ENCODE data around the gene MAP4K1.

DNA sequence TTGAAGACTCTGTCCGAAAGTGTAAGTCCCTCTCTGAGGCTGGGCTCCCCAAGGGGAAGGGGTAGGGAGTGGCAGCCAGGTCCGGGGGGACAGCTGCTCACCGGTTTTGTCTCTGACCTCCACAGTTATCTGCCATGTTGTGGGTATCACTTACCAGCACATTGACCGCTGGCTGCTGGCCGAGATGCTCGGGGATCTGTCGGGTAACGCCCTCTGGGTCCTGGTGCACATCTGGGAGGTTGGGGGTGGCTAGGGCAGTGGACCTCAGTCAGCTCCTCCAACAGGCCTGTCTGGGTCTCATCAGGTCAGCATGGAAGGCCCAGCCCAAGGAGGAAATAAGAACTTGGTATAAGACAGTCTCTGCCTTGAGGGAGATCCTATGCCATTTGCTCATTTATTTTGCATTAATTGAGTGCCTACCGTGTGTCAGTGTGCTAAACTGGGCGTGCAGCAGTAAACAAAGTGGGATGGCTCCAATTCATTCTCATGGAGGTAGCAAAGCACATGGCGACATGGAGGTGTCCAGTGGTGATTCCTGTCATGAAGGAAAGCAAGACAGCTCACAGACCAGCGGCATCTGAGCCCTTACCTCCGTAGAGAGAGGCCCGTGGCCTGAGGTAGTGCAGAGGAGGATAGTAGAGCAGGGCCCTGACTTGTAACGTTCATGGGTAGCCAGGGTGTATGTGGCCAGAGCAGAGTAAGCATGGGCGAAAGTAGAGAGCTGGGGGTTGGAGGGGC, 14.9 kb upstream of the MAP4K1 start:
- TF ChIP-seq, protein P1, sequence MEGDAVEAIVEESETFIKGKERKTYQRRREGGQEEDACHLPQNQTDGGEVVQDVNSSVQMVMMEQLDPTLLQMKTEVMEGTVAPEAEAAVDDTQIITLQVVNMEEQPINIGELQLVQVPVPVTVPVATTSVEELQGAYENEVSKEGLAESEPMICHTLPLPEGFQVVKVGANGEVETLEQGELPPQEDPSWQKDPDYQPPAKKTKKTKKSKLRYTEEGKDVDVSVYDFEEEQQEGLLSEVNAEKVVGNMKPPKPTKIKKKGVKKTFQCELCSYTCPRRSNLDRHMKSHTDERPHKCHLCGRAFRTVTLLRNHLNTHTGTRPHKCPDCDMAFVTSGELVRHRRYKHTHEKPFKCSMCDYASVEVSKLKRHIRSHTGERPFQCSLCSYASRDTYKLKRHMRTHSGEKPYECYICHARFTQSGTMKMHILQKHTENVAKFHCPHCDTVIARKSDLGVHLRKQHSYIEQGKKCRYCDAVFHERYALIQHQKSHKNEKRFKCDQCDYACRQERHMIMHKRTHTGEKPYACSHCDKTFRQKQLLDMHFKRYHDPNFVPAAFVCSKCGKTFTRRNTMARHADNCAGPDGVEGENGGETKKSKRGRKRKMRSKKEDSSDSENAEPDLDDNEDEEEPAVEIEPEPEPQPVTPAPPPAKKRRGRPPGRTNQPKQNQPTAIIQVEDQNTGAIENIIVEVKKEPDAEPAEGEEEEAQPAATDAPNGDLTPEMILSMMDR (IDR thresholded peaks at IDR 0.05; ENCODE audit: insufficient read depth, low read length): no peak
- TF ChIP-seq POLR2AphosphoS5 (IDR thresholded peaks at IDR 0.05; ENCODE audit: low read depth): no peak
